Measurements from ENCODE around the gene CDH4. TPM values are rescaled to one million over a fixed set of nuclear protein-coding genes. Genes with fewer than 3 reads are reported as not detected.

Gene CDH4
- total and polyA plus RNA-seq, 2 donors (not counting 3 experiments of a cell fraction or from before 2014, with no cell fraction given) = 0.17 to 0.51 TPM

DNA sequence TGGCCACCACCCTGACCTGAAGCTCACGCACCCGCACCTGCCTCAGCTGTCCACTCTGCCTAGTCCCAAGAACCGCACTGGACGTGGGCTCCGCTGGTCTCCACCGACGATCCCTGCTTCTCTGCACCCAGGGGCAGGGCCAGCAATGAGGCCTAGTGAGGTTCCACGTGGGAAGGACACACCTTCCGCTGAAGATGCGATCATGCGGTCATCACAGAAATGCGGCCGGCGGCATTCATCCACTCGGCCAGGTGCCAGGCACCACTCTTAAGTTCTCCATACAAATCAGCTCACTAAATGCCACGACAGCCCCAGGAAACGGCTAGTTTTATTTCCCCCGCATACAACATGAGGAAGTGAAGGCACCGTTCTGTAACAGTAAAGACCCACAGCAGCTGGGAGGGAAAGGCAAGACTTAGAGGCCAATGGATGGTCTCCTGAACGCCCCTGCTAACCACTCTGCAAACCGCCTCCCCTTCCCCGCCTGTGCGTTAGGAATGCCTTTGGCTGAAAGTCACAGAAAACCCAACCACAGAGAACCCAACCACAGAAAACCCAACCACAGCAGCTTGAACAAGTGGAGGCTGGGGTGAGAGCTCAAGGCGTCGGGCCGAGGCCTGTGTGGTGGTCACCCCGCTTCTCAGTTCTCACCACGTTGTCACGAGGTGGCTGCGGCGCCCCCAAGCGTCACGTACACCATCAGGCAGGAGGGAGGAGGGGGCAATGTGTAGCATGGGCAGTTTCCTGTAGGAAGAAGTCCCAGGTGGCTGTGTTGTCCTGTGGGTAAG is 609.2 kb downstream of the CDH4 start:
- no peak overlapping the region for H2AFZ ChIP-seq (ENCODE audit: low read depth, low read length)
- no TSS peak for BruUV-seq (replicated peaks)
- DNase-seq (ENCODE audit: low read depth, low spot score) (no peak), FAIRE-seq (no peak)
- ChIA-PET POLR2A (no interaction called here), CTCF (no interaction called here)
- no peaks in the 10 kb centered on the region for H3K9me1 ChIP-seq (replicated peaks; ENCODE audit: control insufficient read depth, extremely low read depth, insufficient read depth, low read length)
- H3K36me3 ChIP-seq (ENCODE audit: control insufficient read depth in 2 of 2, extremely low read depth in 1 of 2, insufficient read depth in 2 of 2, low read length in 2 of 2) = no peaks in the 10 kb centered on the region
- H3K4me2 ChIP-seq (ENCODE audit: insufficient read depth, low read length) = no peak overlapping the region
- H3K79me2 ChIP-seq (ENCODE audit: control insufficient read depth, insufficient read depth, low read length) = no peaks in the 10 kb centered on the region
- no peak overlapping the region for H3K4me3 ChIP-seq (replicated peaks in 1 of 3; ENCODE audit: insufficient read depth in 1 of 3, low read depth in 1 of 3, low read length in 3 of 3)
- H3K9me3 ChIP-seq (replicated peaks; ENCODE audit: control insufficient read depth, insufficient read depth, low read length) = peaks cover 4% of the 10 kb centered on the region
- H3K27me3 ChIP-seq (ENCODE audit: control insufficient read depth in 2 of 2, insufficient read depth in 2 of 2, low read length in 2 of 2) = no peaks in the 10 kb centered on the region
- no peaks in the 10 kb centered on the region for H4K20me1 ChIP-seq (replicated peaks; ENCODE audit: control insufficient read depth, extremely low read depth, insufficient read depth, low read length)
- intact Hi-C loops (cut with micrococcal nuclease) (no loop called here), dilution Hi-C loops (cut with MboI; ENCODE audit: extremely low pct_ligation_motif_present, low sequenced_read_pairs) (no loop called here)
- no peak overlapping the region for H3K9ac ChIP-seq (replicated peaks; ENCODE audit: extremely low read depth, insufficient read depth, low read length)
- TF ChIP-seq, protein P1, sequence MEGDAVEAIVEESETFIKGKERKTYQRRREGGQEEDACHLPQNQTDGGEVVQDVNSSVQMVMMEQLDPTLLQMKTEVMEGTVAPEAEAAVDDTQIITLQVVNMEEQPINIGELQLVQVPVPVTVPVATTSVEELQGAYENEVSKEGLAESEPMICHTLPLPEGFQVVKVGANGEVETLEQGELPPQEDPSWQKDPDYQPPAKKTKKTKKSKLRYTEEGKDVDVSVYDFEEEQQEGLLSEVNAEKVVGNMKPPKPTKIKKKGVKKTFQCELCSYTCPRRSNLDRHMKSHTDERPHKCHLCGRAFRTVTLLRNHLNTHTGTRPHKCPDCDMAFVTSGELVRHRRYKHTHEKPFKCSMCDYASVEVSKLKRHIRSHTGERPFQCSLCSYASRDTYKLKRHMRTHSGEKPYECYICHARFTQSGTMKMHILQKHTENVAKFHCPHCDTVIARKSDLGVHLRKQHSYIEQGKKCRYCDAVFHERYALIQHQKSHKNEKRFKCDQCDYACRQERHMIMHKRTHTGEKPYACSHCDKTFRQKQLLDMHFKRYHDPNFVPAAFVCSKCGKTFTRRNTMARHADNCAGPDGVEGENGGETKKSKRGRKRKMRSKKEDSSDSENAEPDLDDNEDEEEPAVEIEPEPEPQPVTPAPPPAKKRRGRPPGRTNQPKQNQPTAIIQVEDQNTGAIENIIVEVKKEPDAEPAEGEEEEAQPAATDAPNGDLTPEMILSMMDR (IDR thresholded peaks at IDR 0.05; ENCODE audit: extremely low read depth in 1 of 2, insufficient read depth in 1 of 2, low read depth in 1 of 2, low read length in 2 of 2) = no peak
- TF ChIP-seq MYC (IDR thresholded peaks at IDR 0.05; ENCODE audit: low read depth, low read length) (no peak), GATA2 (IDR thresholded peaks at IDR 0.05; ENCODE audit: insufficient read depth, insufficient read length, low read depth, low read length) (no peak), POLR2AphosphoS5 (IDR thresholded peaks at IDR 0.05; ENCODE audit: insufficient read depth, low read depth, low read length) (no peak), FOS (IDR thresholded peaks at IDR 0.05; ENCODE audit: borderline replicate concordance, insufficient read depth, low read length) (no peak), JUN (IDR thresholded peaks at IDR 0.05; ENCODE audit: borderline replicate concordance, insufficient read depth, insufficient read length, low read depth) (no peak), POLR2A (IDR thresholded peaks at IDR 0.05; ENCODE audit: low read depth, low read length) (no peak), EZH2 (IDR thresholded peaks at IDR 0.05; ENCODE audit: borderline replicate concordance, low read depth, low read length, severe bottlenecking) (no peak)
- TF ChIP-seq, protein P2, sequence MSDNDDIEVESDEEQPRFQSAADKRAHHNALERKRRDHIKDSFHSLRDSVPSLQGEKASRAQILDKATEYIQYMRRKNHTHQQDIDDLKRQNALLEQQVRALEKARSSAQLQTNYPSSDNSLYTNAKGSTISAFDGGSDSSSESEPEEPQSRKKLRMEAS (IDR thresholded peaks at IDR 0.05; ENCODE audit: insufficient read depth, insufficient read length) = no peak
- no peak overlapping the region for H3K27ac ChIP-seq (ENCODE audit: insufficient read depth, low read depth, low read length)
- H3K4me1 ChIP-seq (ENCODE audit: control insufficient read depth, extremely low read depth, insufficient read depth, low read length) = no peaks in the 10 kb centered on the region

Measured in endothelial cell of umbilical vein (primary cell).